HG03432 (cell line): ENCODE results near the gene SHROOM4.
A peak's percentile ranks its signal among the peaks of the same experiment; 100 is the strongest.

Source experiments
- ATAC-seq: cut with Tn5 transposase; IDR thresholded peaks from one replicate; pipeline ENCODE4 v1.9.1; 2021; ENCODE audit warnings: mild to moderate bottlenecking, moderate library complexity; ENCODE audit not compliant: unreplicated experiment

Gene SHROOM4

GRCh38 chrX:50618788-50619558, 195.0 kb downstream of the SHROOM4 start:
- no peak for ATAC-seq

GRCh38 chrX:50617183-50617582, 196.8 kb downstream of the SHROOM4 start:
- no peak for ATAC-seq

DNA sequence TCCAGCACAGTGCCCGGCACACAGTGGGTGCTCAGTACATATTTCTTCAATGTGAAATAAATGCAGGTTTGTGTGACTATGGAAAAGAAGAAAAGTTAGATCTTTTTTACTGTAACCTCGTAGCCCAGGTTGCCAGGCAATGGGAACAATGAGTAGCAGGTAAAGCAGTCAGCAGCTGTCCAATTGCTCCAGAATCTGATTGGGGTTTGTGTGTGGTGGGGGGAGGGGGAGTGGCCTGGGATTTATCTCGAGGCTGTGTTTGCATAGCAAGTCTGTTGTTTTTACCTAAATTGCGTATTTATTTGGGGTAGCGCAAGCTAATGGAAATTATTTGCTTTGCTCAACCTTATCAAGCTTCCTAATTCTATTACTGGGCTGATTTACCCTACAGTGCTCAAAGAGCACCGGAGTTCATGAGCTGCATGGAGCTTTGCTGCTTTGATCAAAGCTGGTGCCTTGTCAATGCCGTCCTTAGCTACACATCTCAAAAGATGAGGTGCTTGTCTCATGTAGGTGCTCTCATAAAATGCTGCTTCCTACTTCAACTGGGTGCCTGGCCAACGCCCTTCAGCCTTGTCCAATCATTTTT, 198.3 kb downstream of the SHROOM4 start:
- no peak for ATAC-seq

- ATAC-seq, result no peak
These were observed 199.5 kb downstream of the SHROOM4 start for GRCh38 chrX:50614460-50614859.

GRCh38 chrX:50613846-50614245, 200.1 kb downstream of the SHROOM4 start:
- ATAC-seq, result no peak

GRCh38 chrX:50609796-50610195, 204.2 kb downstream of the SHROOM4 start:
- no peak for ATAC-seq

DNA sequence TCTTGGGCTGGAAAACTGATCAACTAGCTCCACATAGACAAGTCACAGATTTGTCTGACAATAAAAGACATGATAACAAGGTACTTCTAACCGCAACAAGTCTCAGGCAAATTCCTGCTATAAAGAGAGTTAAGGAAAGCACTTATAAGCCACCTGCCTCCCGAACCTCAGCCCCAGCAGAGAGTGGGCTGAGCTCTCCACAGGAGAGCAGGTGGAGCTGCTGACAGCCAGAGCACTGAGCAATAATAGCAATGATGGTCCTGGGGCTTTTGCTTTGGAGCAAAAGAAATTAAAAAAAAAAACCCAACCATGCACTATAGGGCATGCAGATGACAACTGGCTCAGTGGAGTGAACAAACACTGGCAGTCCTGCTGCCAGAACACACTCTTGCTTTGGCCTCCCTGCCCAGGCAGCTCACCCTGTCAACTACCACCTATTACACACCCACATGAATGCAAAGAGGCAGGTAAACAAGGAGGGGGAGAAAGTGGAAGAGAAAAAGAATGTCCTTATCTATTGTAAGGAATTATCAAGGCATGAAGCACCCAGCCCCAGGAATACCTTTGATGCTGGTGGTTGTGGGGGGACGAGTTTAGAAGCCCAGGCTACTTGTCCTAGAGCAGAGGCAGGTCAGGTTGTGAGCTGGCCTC, 207.6 kb downstream of the SHROOM4 start:
- ATAC-seq, result no peak

DNA sequence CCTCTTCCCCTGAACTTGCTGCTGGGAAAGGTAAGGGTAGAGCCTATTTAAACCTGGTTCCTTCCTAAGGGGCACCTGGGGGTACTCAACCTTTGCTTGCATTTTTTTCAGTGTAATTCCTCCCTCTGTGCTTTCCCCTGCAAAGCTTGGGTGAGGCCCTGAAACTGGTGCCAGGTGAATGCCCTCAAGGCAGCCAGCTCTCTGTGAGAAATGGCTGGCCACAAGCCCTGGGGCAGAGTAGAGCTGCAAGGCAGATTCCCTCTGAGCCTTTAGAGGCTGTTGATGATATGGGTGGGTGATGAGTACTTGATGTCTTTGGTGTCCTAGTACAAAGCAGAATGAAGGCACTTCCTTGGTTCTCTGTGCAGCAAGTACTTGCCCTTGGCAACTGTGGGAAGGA, 217.9 kb downstream of the SHROOM4 start:
- ATAC-seq, result no peak

DNA sequence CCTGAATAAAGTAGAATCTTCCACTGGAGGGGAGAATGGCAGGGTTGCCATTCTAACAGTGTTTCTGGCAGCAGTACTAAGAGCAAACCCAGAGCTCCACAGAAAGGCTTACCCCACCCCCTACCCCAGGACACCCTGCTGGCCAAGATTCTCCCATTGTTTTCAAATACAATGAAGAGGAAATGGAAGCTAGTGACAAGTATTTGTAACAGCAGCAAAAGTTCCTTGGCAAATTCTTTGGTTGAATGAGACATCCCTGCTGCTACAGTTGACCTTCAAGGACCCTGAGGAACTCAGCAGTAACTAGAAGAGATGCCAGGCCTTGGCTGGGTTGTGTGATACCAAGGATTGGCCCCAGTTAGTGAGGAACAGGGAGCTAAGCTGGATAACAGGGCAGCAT, 219.2 kb downstream of the SHROOM4 start:
- ATAC-seq, result no peak

DNA sequence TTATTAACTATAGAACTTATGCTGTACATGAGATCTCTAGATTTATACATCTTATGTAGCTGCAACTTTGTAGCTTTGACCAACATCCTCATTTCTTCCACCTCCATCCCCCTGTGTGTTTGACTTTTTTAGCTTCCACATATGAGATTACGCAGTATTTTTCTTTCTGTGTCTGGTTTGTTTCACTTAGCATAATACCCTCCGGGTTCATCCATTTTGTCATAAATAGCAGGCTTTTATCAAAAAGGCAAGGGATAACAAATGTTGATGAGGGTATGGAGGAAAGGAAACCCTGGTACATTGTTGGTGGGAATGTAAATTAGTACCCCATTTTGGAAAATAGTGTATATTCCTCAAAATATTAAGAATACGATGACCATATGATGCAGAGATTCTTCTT, 227.0 kb downstream of the SHROOM4 start:
- ATAC-seq, result no peak

- no peak for ATAC-seq
These were observed 227.6 kb downstream of the SHROOM4 start for GRCh38 chrX:50586407-50586806.

DNA sequence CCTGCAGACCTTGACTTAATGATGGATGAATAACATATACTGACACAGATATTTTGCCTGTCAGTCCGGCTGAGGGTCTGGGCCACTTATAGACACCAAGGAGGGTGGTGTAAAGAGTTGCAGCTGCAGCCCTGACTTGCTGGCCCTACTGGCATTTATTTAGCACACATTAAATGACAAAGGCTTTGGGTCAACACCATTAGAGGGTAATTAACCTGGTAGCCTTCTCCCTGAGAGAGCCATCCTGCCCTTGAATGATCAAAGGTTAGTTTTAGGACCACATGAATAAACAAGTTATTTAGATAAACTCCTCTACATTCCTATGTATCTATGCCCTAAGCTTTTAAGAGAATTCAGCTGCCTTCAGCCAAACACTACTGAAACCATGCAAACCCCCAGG, 232.6 kb downstream of the SHROOM4 start:
- no peak for ATAC-seq

DNA sequence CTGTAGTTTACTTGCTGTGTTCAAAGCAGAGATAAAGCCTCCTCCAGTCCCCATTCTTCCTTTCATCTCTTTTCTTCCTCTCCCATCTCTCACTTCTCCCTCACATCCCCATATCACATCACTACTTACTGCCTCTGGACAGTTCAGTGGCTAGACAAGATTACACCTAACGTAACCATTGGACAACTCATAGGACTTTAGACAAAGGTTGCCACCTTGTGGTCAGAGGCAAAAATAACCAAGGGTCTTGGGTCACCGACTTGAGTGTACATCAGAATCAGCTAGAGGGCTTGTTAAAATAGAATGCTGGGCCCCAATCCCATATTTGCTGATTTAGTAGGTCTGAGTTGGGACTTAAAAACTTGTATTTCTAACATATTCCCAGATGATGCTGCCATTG, 234.0 kb downstream of the SHROOM4 start:
- ATAC-seq, result peak; percentile 50

GRCh38 chrX:50577326-50577725, 236.7 kb downstream of the SHROOM4 start:
- no peak for ATAC-seq

GRCh38 chrX:50567636-50568035, 246.4 kb downstream of the SHROOM4 start:
- no peak for ATAC-seq

DNA sequence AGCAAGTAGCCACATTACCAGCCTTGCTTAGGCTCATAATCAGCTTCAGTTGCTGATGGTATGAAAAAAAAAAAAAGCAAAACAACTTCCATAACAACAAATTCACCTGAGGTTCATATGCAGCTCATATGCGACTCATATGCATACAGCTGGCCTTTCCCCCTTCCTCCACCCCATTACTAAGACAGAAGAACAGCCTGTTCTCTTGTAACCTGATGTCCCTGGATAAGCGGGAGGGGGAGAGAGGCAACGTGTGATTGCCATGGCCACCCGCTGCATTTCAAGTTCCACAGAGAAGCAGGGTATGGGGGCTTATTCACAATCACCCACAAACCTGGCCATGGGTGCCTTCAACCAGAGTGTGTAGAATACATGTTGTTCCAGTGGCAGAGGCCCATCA, 248.3 kb downstream of the SHROOM4 start:
- no peak for ATAC-seq
